Fibroblast of pulmonary artery (primary cell): ENCODE measurements around the gene COPB1.

Experiments used
- DNase-seq: peaks from one replicate; pipeline ENCODE4 v3.0.0-alpha.2; 2010; ENCODE audit warnings: low read depth
- H3K4me3 ChIP-seq: replicated peaks from 2 replicates; pipeline ENCODE4 v1.5.1; 2011; ENCODE audit warnings: low read depth, mild to moderate bottlenecking, control low read depth, low read length, moderate library complexity
- CTCF ChIP-seq: IDR thresholded peaks from 2 replicates; pipeline ENCODE4 v1.5.1; 2011; ENCODE audit warnings: mild to moderate bottlenecking, control low read depth, low read length, inconsistent platforms; ENCODE audit errors: missing control alignments

Gene COPB1

GRCh38 chr11:14513800-14514199 lies 14.2 kb upstream of the COPB1 start:
- TF ChIP-seq CTCF: no peak
- no peak for DNase-seq
- no peak overlapping the region for H3K4me3 ChIP-seq

GRCh38 chr11:14506532-14506931 lies 6.9 kb upstream of the COPB1 start:
- H3K4me3 ChIP-seq: no peak overlapping the region
- DNase-seq: peak; percentile 11
- TF ChIP-seq CTCF: no peak

- no peak overlapping the region for H3K4me3 ChIP-seq
- DNase-seq: peak; percentile 3
- no peak for TF ChIP-seq CTCF
Observed at GRCh38 chr11:14503023-14503422, 3.4 kb upstream of the COPB1 start.

- DNase-seq: no peak
- no peak overlapping the region for H3K4me3 ChIP-seq
- no peak for TF ChIP-seq CTCF
Observed at GRCh38 chr11:14502039-14502438, 2.4 kb upstream of the COPB1 start.

- H3K4me3 ChIP-seq: peak overlapping the region; percentile 93
- no peak for TF ChIP-seq CTCF
- peak; percentile 61 for DNase-seq
Observed at GRCh38 chr11:14500181-14500651, 605 bp upstream of the COPB1 start.

- peak; percentile 14 for DNase-seq
- TF ChIP-seq CTCF: no peak
- H3K4me3 ChIP-seq: peak overlapping the region; percentile 93
Observed at GRCh38 chr11:14499178-14499559, 442 bp downstream of the COPB1 start.

GRCh38 chr11:14480716-14481115 lies 18.9 kb downstream of the COPB1 start:
- H3K4me3 ChIP-seq: no peak overlapping the region
- DNase-seq: peak; percentile 13
- TF ChIP-seq CTCF: no peak
